Dendritic cell treated with granulocyte-macrophage colony-stimulating factor and Interleukin-4, amounts not matched to agents 40 ng/mL and 50 ng/mL, for 4 days (primary cell): ENCODE data around the gene PHYHIPL.

ENCODE experiments used
- H3K27ac Mint-ChIP-seq: one replicate; pipeline ENCODE4 v1.8.0; 2022; ENCODE audit warnings: mild to moderate bottlenecking, mixed read lengths
- H3K27me3 Mint-ChIP-seq: one replicate; pipeline ENCODE4 v1.8.0; 2022; ENCODE audit warnings: mild to moderate bottlenecking, mixed read lengths
- H3K36me3 Mint-ChIP-seq: one replicate; pipeline ENCODE4 v1.8.0; 2022; ENCODE audit warnings: low read depth, mixed read lengths
- H3K4me1 Mint-ChIP-seq: one replicate; pipeline ENCODE4 v1.8.0; 2022; ENCODE audit warnings: low read depth, mixed read lengths
- H3K4me3 Mint-ChIP-seq: one replicate; pipeline ENCODE4 v1.8.0; 2022; ENCODE audit warnings: mild to moderate bottlenecking, moderate library complexity, mixed read lengths
- H3K9me3 Mint-ChIP-seq: one replicate; pipeline ENCODE4 v1.8.0; 2022; ENCODE audit warnings: mixed read lengths
- intact Hi-C: fragments of 100-400 bp; cut with micrococcal nuclease; formaldehyde crosslinking; loops from one replicate; pipeline ENCODE4 v1.15.0; 2022

Gene PHYHIPL

DNA sequence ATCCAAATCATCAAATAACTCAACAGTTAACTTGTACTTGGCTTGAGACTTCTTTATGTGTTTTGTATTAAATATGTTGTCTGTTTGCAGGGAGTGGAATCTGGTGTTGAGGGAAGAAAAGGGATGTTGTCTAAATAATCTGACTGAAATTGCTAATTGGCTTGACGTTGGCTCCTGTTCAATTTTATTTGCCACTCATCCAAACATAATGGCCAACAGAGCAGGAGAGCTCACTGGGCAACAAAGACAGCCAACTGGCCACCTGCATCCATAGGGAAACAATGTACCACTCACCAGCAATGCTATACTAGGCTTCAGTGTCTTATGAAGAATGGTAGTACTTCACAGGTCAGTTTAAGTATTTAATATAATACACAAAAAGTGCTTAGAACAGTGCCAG, 105.4 kb downstream of the PHYHIPL start:
- Mint-ChIP-seq H3K27ac (no peak overlapping the region), H3K27me3 (no peaks in the 10 kb centered on the region), H3K4me1 (no peaks in the 10 kb centered on the region), H3K9me3 (no peaks in the 10 kb centered on the region), H3K36me3 (no peaks in the 10 kb centered on the region), H3K4me3 (no peak overlapping the region)
- intact Hi-C loops: no loop called here

- Mint-ChIP-seq H3K4me3 (no peak overlapping the region), H3K9me3 (no peaks in the 10 kb centered on the region), H3K36me3 (no peaks in the 10 kb centered on the region), H3K4me1 (no peaks in the 10 kb centered on the region), H3K27ac (no peak overlapping the region), H3K27me3 (no peaks in the 10 kb centered on the region)
- intact Hi-C loops: no loop called here
These were observed 107.1 kb downstream of the PHYHIPL start for GRCh38 chr10:59283456-59284091.

GRCh38 chr10:59284118-59284975, 107.9 kb downstream of the PHYHIPL start:
- H3K27me3 Mint-ChIP-seq: no peaks in the 10 kb centered on the region
- no peak overlapping the region for H3K4me3 Mint-ChIP-seq
- no peaks in the 10 kb centered on the region for H3K4me1 Mint-ChIP-seq
- no peak overlapping the region for H3K27ac Mint-ChIP-seq
- intact Hi-C loops: no loop called here
- H3K36me3 Mint-ChIP-seq: no peaks in the 10 kb centered on the region
- no peaks in the 10 kb centered on the region for H3K9me3 Mint-ChIP-seq

DNA sequence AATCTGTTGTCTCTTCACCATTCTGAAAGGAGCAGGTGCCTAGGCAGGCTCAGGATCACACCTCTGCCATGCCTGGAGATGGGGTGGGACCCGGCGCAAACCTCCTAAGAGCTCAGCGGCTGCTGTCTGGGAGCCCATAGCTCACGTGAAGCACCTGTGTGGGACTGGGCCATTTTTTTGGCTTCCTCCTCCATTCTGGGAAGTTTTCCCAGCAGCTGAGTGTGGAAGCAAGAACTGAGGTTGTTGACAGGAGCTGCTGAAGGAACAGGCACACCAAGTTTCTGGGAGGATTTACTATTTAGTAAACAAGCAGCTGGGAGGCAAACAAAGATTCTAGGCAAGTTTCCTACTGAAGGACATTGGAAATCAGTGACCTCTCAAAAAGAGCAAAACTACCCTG, 108.6 kb downstream of the PHYHIPL start:
- Mint-ChIP-seq H3K9me3 (no peaks in the 10 kb centered on the region), H3K4me3 (no peak overlapping the region), H3K4me1 (no peaks in the 10 kb centered on the region), H3K27ac (no peak overlapping the region), H3K27me3 (no peaks in the 10 kb centered on the region), H3K36me3 (no peaks in the 10 kb centered on the region)
- intact Hi-C loops: no loop called here

GRCh38 chr10:59285848-59286247, 109.4 kb downstream of the PHYHIPL start:
- no peak overlapping the region for H3K4me3 Mint-ChIP-seq
- intact Hi-C loops: no loop called here
- H3K27ac Mint-ChIP-seq: no peak overlapping the region
- no peaks in the 10 kb centered on the region for H3K27me3 Mint-ChIP-seq
- no peaks in the 10 kb centered on the region for H3K36me3 Mint-ChIP-seq
- H3K9me3 Mint-ChIP-seq: no peaks in the 10 kb centered on the region
- no peaks in the 10 kb centered on the region for H3K4me1 Mint-ChIP-seq

- Mint-ChIP-seq H3K4me1 (no peaks in the 10 kb centered on the region), H3K36me3 (no peaks in the 10 kb centered on the region), H3K27ac (no peak overlapping the region), H3K27me3 (no peaks in the 10 kb centered on the region), H3K9me3 (no peaks in the 10 kb centered on the region), H3K4me3 (no peak overlapping the region)
- intact Hi-C loops: no loop called here
These were observed 111.3 kb downstream of the PHYHIPL start for GRCh38 chr10:59287587-59288255.

DNA sequence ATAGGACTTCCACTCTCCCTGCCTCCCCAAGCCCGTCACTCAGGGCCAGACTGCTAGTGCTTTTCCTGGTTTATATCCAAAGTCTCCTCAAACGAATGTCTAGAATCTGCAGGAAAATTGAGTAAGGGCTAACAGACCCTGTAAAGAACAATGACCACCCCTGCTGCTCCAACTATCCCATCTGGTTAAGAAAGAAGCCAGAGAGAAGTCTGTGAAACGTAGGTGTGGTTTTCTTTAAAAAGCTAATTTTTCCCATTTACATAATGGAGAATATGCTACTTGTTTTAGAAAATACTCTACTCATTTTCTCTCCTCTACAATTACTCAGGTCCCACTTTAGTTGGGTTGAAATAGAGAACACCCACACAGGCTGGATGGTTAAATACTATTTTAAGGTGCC, 113.4 kb downstream of the PHYHIPL start:
- intact Hi-C loops: no loop called here
- no peak overlapping the region for H3K27ac Mint-ChIP-seq
- no peaks in the 10 kb centered on the region for H3K9me3 Mint-ChIP-seq
- H3K4me1 Mint-ChIP-seq: no peaks in the 10 kb centered on the region
- no peaks in the 10 kb centered on the region for H3K36me3 Mint-ChIP-seq
- H3K27me3 Mint-ChIP-seq: no peaks in the 10 kb centered on the region
- no peak overlapping the region for H3K4me3 Mint-ChIP-seq

DNA sequence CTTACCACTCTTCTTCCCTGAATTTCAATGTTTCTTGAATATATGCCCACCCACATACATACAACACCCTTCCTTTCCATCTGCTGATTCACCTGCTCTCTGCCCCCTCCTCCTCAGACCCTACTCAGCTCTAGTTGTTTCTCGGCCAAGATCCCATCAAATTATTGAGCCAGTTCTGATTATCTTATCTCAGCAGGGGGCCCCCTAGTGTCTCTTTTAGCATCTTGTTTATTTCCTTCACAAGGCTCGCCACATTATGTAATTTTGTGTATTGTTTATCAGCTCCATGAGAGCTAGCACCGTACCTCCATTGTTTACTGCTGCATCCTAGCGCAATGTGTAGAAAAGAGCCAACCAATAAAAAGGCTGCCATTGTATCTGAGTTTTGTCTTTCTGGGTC, 114.0 kb downstream of the PHYHIPL start:
- no peak overlapping the region for H3K27ac Mint-ChIP-seq
- no peak overlapping the region for H3K4me3 Mint-ChIP-seq
- intact Hi-C loops: no loop called here
- no peaks in the 10 kb centered on the region for H3K4me1 Mint-ChIP-seq
- no peaks in the 10 kb centered on the region for H3K36me3 Mint-ChIP-seq
- H3K9me3 Mint-ChIP-seq: no peaks in the 10 kb centered on the region
- no peaks in the 10 kb centered on the region for H3K27me3 Mint-ChIP-seq
